ENCODE data around the gene SLIT3.

Gene SLIT3

DNA sequence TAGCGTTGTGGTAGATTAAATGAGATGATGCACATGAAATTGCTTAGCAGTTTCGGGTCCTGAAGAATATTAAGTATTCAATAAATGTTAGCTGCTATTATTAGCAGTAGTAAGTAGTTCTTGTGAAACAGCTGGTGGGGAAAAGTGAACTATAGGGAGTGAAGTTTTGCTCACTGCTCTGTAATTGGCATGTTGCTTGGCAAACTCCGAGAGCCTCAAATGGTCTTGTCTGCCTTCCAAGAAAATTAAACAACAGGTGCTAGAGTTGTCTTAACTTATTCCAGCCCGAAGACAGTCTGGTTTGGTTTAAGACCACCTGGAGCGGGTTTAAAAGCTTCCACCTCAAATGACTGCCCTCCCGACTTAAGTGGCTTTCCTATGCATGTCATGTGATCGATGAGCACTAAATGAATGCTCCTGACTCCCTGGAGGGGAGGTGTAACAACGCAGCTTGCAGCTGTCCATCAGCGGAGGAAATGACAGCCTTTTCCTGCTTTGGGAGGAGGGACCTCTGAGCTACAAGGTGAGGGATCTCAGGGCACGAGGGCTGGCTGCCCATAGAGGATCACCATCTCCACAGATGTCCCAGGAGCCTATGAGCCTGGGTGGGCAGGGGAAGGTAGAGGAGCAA is 518.9 kb downstream of the SLIT3 start:
- no peak for DNase-seq

DNA sequence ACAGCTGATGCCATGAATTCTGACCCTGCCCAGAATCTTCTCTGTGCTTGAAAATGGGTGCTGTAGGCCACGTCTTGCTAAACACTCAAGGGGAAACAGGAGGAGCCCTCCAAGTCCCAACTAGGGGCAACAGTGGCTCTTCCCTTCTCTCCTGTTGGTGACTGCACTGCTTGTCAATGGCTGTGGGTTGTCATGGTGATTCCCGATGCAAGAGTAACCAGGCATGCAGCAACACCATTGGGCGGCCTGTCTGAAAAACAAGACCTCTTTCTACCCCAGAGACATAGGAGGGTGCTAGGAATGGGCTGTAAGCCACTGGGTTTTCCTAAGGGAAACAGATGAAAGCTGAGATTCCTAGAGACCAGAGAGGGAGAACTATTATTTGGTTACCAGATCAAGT is 520.1 kb downstream of the SLIT3 start:
- DNase-seq = no peak

DNA sequence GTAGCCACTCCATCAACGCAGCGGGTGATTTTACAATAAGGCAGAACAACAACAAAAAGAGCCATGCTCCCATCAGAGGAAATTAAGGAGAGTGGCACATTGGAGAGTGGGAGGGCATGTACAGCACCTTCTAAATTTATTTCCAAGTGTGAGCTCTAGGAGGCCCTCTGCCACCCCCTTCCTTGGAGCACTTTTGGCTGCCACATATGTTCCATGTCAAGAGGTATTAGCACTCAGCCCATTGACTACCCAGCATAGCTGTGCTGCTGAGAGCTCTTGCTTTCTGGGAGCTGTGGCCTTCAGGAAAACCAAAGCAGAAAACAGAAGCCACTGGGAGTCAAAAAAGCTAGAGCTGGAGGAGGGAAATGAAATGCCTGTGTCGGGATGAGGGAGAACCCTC is 521.6 kb downstream of the SLIT3 start:
- no peak for DNase-seq

GRCh38 chr5:168778536-168778935 is 522.4 kb downstream of the SLIT3 start:
- no peak for DNase-seq

- no peak for DNase-seq
Observed at GRCh38 chr5:168777651-168778050, 523.3 kb downstream of the SLIT3 start.

- DNase-seq = no peak
Observed at GRCh38 chr5:168776070-168776469, 524.9 kb downstream of the SLIT3 start.

- DNase-seq = no peak
Observed at GRCh38 chr5:168773226-168773625, 527.7 kb downstream of the SLIT3 start.

GRCh38 chr5:168772316-168772961 is 528.5 kb downstream of the SLIT3 start:
- DNase-seq = no peak

DNA sequence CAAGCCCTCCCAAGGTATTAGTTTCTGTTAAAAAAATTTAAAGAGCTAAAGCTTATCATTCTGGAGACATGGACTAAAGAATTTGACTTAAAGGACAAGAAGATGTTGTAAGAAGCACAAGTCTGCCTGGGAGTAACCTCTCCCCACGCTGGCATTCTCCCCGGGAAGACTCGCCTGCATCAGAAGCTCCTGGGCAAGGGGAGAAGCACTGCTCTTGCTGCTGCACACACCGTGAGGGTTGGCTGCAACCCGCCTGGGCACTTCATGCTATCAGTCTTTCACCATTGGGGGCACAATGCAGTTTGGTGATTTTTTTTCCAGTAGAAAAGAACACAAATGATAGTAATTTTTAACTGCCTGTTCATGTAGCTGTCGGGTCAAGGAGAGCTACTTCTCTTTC is 529.3 kb downstream of the SLIT3 start:
- no peak for DNase-seq

DNA sequence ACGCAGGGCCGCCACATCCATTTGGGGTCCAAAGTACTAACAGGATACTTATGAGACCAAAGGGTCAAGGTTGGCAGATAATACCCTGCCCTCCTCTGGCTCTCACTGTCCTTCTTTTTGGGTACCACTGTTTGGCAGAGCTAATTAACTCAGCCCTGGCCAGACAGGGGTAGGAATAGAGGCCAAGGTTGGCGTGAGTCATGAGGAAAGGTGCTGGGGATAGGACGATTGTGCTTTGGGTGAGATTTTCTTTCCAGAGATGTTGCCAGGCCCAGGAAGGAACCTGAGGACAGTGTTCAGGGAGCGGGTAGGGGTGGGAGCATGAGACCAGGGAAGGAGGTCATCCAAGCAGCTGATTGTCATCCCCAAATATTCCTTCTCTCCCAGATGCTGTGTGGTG is 529.9 kb downstream of the SLIT3 start:
- DNase-seq = no peak

DNA sequence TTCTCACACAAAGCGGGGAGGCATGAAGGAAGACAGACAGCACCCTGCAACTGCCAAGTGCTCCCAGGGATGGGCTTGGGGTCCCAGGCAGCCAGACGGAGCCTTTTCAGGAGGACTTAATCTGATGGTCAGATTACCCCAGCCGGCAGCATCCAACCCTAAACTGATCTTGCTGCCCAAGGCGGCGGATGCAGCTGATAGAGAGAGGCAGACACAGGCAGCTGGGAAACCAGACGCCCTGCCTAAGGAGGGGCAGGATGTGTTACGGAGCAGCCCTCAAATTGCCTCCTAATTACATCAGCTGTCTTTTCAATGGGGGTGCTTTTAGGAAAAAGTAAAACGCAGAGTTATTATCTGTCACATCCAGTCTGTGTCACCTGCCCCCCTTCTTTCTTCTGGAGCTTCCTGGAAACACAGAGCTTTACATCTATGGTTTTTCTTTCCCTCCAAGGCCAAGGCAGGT is 530.9 kb downstream of the SLIT3 start:
- no peak for DNase-seq

DNA sequence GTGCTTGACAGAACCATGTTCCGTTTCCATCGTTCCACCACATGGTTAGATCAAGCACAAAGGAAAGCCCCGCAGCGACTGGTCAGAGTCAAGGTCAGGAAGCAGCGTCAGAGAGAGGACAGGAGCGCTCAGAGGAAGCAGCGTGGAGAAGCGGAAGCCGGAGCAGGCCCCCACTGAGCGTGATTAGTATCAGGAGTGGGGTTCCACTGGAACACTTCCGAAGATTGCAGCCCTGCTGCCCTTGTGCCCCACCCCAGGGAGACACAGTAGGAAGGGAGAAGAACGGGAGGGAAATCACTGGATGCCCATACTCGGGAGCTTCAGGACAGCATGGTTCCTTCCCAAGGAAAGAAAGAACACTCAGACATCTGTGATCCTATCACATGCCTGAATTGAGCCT is 532.8 kb downstream of the SLIT3 start:
- DNase-seq = no peak

DNA sequence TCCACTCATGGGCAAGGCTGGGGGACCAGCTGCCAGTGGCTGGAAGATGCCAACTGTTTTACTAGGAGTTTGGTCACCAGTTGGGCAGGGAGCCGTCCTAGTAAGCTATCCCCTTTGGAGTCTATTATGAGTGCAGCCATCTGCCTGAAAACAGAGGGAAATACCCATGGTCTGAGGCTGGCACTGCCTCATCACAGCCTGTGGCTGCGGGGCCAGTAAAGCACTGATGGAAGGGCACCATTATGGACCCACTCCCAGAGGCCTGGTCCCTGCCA is 534.6 kb downstream of the SLIT3 start:
- DNase-seq = no peak

DNA sequence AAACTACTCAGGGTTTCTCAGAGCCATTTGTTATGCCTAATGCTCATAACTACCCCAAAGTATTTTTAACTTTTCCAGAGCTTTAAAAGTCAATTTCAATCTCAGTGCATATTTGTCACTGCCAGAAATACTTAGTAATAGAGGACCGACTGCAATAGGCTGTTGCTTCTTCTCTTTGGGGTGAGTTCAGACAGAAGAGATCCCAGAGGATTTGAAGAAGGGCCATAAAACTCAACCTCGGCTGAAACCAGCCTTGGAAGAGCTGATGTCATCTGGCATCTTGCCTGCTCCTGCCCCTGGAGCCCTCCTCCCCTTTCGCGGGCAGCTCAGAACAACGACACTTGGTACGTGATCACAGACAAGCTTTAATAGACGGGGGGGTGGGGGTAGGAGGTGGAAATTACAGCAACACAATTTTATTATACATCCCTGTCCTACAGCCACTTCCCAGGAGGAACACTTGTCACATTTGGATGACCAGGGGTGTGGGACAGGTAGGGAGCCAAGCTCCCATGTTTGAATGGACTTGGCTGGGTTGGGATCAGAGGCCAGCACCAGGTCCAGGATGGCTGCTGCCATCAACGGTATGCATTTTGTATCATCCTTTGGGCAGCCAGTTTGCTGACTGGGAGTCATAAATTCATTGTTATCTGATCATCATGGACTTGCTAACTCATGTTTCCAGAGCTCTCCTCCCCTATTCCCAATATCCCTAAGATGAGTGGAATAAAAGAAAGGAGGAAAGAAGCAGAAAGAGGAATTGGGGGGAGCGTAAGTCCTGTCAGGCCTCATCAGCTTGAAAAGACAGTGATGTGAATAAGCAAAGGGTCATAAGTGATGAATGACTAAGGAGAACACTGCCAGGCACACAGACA is 535.2 kb downstream of the SLIT3 start:
- no peak for DNase-seq

- no peak for DNase-seq
Observed at GRCh38 chr5:168765086-168765550, 535.8 kb downstream of the SLIT3 start.

DNA sequence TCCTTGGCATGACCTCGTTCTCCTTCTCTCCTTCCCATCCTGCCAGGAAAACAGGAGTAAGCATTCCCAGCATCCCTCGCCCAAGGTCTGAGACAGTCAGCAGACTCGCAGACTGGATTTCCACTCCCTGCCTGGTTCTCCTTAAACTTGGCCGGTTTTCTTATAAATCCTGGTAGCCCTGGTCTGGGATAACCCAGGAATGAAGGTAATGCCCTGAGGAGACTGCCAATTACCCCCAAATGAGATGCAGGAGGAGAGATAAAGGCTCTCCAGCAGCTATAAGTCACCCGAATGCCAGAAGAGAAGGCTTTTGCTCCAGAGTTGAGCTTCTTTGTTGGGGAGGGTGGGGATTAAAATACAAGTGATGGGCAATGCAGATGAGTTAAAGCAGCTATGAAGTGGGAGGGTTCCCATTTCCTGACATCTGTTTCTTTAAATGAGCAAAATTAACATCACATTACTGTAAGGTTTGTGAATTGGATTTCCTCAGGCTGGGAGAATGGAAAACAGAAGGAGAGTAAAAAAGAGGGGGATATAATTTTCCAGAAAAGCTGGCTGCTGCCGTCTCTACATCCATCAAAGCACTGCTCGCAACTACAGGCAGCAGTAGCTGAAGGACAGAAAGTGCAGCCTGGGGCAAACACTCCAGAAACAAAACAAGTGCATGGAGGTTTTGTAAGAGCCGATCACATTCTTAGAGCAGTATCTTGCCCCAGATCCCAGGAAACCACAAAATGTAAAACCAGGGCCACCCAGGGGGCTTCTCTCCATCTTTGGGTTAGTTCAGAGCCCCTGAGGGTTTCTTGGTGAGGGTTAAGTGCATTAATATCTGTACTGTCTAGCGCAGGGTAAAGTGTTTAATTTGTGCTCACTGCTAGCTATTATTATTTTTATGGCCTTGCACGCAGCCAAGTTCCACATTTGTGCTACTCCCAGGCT is 544.2 kb downstream of the SLIT3 start:
- DNase-seq = no peak

DNA sequence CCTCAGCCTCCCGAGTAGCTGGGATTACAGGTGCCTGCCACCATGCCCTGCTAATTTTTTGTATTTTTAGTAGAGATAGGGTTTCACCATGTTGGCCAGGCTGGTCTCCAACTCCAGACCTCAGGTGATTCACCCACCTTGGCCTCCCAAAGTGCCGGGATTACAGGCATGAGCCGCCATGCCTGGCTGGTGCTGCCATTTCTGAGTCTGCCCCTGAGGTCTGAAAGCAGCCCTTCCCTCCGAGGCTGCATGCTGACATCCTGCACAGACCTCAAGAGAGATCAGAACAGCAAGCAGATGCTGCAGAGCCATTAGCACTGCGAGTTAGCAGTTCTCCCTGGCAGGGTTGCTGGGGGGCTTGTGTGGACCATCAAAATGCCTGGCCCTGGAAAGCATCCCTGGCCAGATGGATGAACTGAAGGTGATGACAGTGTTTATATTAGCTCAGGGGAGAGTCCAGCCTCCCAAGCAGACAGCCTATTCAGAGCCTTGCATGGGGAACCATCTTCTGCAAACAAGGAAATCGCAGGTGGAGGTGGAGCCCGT is 545.3 kb downstream of the SLIT3 start:
- no peak for DNase-seq

- no peak for DNase-seq
Observed at GRCh38 chr5:168753691-168754254, 547.2 kb downstream of the SLIT3 start.

DNA sequence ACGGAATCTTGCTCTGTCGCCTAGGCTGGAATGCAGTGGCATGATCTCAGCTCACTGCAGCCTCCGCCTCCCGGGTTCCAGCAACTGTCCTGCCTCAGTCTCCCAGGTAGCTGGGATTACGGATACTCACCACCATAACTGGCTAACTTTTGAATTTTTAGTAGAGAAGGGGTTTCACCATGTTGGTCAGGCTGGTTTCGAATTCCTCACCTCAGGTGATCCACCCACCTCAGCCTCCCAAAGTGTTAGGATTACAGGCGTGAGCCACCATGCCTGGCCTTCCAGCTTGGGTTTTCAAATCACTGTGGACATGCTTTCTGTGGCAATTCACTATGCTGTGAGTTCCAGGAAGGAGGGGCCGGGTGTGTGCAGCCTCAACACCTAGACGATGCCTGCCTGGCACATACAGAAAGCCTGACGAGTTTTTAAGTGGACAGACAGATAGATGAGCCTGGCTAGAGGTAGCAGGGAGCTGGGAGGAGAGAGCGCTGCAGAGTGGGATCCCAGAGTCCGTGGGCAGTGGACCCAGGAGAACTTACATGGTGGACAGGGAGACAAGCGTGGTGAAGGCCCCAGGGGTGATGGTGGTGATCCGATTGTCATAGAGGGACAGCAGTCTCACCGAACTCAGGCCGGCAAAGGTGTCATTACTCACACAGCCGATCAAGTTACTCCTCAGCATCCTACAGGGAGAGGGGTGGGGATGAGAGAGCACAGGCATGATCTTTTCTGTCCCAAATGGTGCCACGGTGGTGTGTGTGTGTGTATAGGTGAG is 548.3 kb downstream of the SLIT3 start:
- DNase-seq = no peak

DNA sequence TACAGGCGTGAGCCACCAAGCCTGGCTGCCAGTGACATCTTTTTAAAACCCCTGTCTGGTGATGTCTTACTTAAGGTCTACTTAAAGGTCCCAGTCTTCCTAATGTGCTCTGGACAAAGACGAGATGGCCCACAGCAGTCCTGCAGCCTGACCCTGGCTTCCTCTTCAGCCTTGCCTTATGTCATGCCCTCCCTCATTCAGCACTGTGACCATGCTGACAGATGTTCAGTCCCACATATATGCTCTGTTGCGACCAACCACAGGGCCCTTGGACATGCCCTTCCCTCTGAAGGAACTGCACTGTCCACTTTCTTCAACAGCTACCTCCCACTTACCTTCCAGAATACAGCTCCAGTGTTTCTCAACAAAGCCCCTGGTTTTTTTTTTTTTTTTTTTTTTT is 548.9 kb downstream of the SLIT3 start:
- no peak for DNase-seq

GRCh38 chr5:168750926-168751325 is 550.0 kb downstream of the SLIT3 start:
- DNase-seq = no peak

Measured in GF-D8 (cell line).